ENCODE data around the gene RBM47.

The RBM47 gene

GRCh38 chr4:40622913-40623312 is 6.8 kb downstream of the RBM47 start:
- no peak for DNase-seq

- no peak for DNase-seq
These were observed 7.8 kb downstream of the RBM47 start for GRCh38 chr4:40621592-40622512.

GRCh38 chr4:40621229-40621591 is 8.5 kb downstream of the RBM47 start:
- DNase-seq: no peak

- DNase-seq: no peak
These were observed 10.1 kb downstream of the RBM47 start for GRCh38 chr4:40619600-40619999.

- no peak for DNase-seq
These were observed 11.8 kb downstream of the RBM47 start for GRCh38 chr4:40617872-40618271.

GRCh38 chr4:40614031-40614430 is 15.6 kb downstream of the RBM47 start:
- DNase-seq: no peak

- no peak for DNase-seq
These were observed 16.2 kb downstream of the RBM47 start for GRCh38 chr4:40613456-40613855.

GRCh38 chr4:40612831-40613230 is 16.8 kb downstream of the RBM47 start:
- DNase-seq: no peak

GRCh38 chr4:40612283-40612682 is 17.4 kb downstream of the RBM47 start:
- DNase-seq: no peak

GRCh38 chr4:40608628-40609027 is 21.0 kb downstream of the RBM47 start:
- no peak for DNase-seq

- no peak for DNase-seq
These were observed 22.4 kb downstream of the RBM47 start for GRCh38 chr4:40607221-40607620.

GRCh38 chr4:40606239-40606767 is 23.4 kb downstream of the RBM47 start:
- no peak for DNase-seq

- DNase-seq: no peak
These were observed 26.4 kb downstream of the RBM47 start for GRCh38 chr4:40603281-40603680.

- no peak for DNase-seq
These were observed 28.0 kb downstream of the RBM47 start for GRCh38 chr4:40601641-40602040.

GRCh38 chr4:40600850-40601249 is 28.8 kb downstream of the RBM47 start:
- DNase-seq: no peak

- no peak for DNase-seq
These were observed 30.2 kb downstream of the RBM47 start for GRCh38 chr4:40599431-40599830.

GRCh38 chr4:40596522-40596921 is 33.1 kb downstream of the RBM47 start:
- DNase-seq: no peak

GRCh38 chr4:40595981-40596380 is 33.7 kb downstream of the RBM47 start:
- no peak for DNase-seq

GRCh38 chr4:40594261-40595178 is 35.1 kb downstream of the RBM47 start:
- DNase-seq: no peak

- DNase-seq: no peak
These were observed 37.6 kb downstream of the RBM47 start for GRCh38 chr4:40592034-40592433.

- no peak for DNase-seq
These were observed 41.8 kb downstream of the RBM47 start for GRCh38 chr4:40587826-40588225.

- no peak for DNase-seq
These were observed 42.3 kb downstream of the RBM47 start for GRCh38 chr4:40587351-40587750.

- DNase-seq: no peak
These were observed 42.9 kb downstream of the RBM47 start for GRCh38 chr4:40586729-40587128.

GRCh38 chr4:40586034-40586433 is 43.6 kb downstream of the RBM47 start:
- no peak for DNase-seq

Data from activated naive CD4-positive, alpha-beta T cell treated with anti-CD3 and anti-CD28 coated beads, Interleukin-2, amount 50 U/mL, for 16 hours (primary cell).